Dedifferentiated amniotic fluid mesenchymal stem cell (primary cell): ENCODE results near the gene HNRNPCL1.
"Not testable (repeated sequence)": the region's sequence is repeated elsewhere in the genome, so short reads cannot be mapped to it uniquely, and the experiment has no call there.

ENCODE experiments used
- DNase-seq: peaks from one replicate; pipeline ENCODE4 v3.0.0-alpha.2; 2016; ENCODE audit errors: extremely low spot score

Gene HNRNPCL1

DNA sequence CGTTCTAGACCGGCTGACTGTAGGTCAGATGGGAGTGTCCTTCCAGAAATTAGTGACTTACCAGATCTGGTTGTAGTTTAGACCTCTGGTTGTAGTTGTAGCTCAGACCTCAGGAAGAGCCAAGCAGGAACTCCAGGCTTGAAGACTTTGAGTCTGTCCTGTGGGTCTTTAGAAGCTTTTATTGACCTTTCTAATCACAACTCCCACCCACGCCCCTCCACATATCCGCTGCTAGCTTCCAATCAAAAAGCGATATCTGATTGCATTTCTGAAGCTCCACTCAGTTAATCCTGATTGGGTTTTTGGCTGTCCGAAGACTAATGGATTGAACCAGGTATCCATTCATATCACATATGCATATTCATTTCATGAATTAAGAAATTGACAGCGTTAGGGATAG lies at the start of gene HNRNPCL1:
TSS of gene HNRNPCL1 (minus strand) at position 101 of the 400 bp plus-strand sequence. CDS start 431 bp downstream, outside the sequence.
- DNase-seq, result not testable (repeated sequence)

DNA sequence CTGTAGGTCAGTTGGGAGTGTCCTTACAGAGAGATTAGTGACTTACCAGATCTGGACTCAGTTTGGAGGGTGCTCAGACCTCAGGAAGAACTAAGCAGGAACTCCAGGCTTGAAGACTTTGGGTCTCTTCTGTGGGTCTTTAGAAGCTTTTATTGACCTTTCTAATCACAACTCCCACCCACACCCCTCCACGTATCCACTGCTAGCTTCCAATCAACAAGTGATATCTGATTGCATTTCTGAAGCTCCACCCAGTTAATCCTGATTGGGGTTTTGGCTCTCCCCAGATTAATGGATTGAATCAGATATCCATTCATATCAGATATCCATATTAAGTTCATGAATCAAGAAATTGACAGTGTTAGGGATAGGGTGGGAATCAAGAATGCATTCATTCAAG lies 49.6 kb upstream of the HNRNPCL1 start, which contains the start of gene PRAMEF10:
TSS of gene PRAMEF10 (minus strand) at position 101 of the 400 bp plus-strand sequence. CDS start 2,423 bp downstream, outside the sequence.
- DNase-seq, result not testable (repeated sequence)

DNA sequence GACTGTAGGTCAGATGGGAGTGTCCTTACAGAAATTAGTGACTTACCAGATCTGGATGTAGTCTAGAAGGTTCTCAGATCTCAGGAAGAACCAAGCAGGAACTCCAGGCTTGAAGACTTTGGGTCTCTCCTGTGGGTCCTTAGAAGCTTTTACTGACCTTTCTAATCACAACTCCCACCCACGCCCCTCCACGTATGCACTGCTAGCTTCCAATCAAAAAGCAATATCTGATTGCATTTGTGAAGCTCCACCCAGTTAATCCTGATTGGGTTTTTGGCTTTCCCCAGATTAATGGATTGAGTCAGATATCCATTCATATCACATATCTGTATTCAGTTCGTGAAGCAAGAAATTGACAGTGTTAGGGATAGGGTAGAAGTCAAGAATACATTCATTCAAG lies 37.6 kb upstream of the HNRNPCL1 start, which contains the start of gene PRAMEF4:
TSS of gene PRAMEF4 (minus strand) at position 101 of the 400 bp plus-strand sequence. CDS start 2,807 bp downstream, outside the sequence.
- not testable (repeated sequence) for DNase-seq

DNA sequence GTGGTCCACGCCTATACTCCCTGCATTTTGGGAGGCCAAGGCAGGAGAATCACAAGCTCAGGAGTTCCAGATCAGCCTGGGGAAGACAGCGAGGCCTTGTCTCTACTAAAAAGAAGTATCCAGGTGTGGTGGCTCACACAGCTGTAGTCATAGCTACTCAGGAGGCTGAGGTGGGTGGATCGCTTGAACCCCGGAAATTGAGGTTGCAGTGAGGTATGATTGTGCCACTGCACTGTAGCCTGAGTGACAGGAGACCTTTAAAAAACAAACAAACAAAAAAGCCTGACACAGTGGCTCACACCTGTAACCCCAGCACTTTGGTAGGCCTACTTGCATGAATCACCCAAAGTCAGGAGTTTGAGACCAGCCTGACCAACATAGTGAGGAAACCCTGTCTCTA lies 29.9 kb upstream of the HNRNPCL1 start:
- DNase-seq, result not testable (repeated sequence)

DNA sequence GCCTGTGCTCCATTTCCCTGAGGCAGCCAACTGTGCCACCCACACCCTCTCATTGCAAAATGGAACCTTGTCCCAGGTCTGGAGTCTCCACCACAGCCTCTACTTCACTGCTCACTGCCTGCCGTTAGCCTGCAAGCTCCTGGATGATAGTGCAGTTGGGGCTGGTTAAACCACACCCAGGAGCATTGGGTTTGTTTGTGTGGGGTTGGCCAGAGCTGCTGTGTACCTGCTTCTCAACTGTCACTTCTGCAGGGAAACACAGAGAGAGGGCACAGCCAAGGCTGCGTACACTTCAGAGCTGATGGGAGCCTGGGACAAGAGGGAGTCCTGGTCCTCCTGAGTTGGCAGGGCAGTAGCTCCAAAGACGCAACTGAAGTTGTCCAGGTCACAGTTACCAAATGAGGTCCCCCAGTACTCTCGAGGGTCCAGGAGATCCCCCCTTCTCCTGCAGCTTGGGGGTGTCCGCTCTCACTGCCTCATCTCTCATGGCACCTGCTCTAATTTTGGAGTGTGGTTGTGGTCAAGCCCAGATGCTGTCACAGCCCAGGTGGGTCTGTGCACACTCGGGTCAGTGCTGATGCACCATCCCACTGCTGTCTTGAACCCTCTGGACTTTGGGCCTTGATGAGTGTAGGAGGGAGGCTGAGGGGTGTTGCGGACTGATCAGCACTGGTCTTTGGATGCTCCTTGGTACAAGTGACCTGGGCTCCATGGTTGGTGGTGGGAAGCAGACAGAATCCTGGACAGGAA lies 14.8 kb upstream of the HNRNPCL1 start:
- not testable (repeated sequence) for DNase-seq

DNA sequence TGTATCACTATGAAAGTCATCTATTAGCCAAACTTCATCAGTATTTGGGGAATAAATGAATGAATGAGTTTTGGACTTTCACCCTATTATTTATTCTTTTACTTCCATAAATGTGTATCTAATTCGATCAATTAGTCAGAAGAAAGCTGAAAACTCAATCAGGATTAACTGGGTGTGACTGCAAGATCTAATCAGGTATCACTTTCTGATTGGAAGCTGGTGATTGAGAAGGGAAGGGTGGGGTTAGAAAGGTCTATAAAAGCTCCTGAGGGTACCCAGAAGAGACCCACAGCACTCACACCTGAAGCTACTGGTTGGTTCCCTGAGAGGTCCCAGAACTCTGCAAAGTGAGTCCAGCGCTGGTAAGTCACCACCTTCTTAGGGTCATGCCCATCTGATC lies 8.3 kb upstream of the HNRNPCL1 start, which contains the start of gene PRAMEF2:
TSS of gene PRAMEF2 (plus strand) at position 301 of the 400 bp plus-strand sequence. CDS start 1,924 bp downstream, outside the sequence.
- not testable (repeated sequence) for DNase-seq

DNA sequence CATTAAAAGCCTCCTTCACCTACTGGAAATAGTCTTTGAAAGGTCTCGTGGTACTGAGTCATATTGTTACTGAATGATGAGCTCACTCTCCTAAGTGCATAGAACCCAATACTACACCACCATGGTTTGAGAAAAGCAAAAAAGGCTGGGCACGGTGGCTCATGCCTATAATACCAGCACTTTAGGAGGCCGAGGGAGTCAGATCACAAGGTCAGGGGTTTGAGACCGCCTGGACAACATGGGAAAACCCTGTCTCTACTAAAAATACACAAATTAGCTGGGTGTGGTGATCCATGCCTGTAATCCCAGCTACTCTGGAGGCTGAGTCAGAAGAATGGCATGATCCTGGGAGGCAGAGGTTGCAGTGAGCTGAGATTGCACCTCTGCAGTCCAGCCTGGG lies 3.3 kb upstream of the HNRNPCL1 start:
- DNase-seq, result no peak

DNA sequence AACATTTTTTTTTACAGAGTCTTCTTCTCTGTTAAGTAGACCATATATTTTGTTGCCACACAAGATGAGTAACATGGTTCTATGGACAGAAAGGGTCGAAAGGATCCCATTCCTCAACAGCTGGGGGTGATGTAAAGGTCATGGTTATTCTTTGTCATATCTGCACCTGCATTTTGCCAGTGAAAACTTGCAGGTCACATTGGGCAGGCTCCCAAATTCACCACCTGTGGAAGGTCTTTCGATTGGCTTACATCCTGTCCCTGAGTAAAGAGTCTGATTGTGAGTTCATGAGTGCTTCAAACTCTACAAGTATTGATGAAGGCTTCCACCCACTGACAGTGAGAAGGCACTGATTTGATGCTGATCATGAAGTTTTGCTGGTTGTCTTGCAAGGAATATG lies 15.3 kb downstream of the HNRNPCL1 start:
- DNase-seq, result not testable (repeated sequence)

DNA sequence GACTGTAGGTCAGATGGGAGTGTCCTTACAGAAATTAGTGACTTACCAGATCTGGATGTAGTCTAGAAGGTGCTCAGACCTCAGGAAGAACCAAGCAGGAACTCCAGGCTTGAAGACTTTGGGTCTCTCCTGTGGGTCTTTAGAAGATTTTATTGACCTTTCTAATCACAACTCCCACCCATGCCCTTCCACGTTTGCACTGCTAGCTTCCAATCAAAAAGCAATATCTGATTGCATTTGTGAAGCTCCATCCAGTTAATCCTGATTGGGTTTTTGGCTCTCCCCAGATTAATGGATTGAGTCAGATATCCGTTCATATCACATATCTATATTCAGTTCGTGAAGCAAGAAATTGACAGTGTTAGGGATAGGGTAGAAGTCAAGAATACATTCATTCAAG lies 17.2 kb downstream of the HNRNPCL1 start, which contains the start of gene PRAMEF11:
TSS of gene PRAMEF11 (minus strand) at position 101 of the 400 bp plus-strand sequence. CDS start 2,621 bp downstream, outside the sequence.
- not testable (repeated sequence) for DNase-seq

DNA sequence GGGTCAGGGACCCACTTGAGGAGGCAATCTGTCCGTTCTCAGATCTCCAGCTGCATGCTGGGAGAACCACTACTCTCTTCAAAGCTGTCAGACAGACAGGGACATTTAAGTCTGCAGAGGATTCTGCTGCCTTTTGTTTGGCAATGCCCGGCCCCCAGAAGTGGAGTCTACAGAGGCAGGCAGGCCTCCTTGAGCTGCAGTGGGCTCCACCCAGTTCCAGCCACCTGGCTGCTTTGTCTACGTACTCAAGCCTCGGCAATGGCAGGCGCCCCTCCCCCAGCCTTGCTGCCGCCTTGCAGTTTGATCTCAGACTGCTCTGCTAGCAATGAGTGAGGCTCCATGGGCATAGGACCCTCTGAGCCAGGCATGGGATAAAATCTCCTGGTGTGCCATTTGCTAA lies 29.5 kb downstream of the HNRNPCL1 start:
- not testable (repeated sequence) for DNase-seq

DNA sequence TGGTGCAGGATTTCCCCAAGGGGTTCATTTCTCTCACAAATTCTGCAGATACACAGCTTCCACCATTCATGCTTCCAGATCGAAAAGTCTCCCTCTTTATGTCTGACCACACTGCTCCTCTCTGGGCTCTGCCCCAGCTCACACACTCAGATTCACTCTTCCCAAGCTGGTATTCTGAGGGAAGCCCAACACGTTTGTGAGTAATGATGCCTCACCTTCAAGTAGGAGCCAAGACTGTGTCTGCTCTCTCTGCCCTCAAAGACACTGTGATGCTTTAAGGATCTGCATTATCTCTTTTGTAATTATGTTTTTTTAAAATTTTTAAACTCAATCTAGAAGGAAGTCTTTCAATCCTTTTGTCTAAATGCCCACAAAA lies 37.1 kb downstream of the HNRNPCL1 start:
- no peak for DNase-seq

DNA sequence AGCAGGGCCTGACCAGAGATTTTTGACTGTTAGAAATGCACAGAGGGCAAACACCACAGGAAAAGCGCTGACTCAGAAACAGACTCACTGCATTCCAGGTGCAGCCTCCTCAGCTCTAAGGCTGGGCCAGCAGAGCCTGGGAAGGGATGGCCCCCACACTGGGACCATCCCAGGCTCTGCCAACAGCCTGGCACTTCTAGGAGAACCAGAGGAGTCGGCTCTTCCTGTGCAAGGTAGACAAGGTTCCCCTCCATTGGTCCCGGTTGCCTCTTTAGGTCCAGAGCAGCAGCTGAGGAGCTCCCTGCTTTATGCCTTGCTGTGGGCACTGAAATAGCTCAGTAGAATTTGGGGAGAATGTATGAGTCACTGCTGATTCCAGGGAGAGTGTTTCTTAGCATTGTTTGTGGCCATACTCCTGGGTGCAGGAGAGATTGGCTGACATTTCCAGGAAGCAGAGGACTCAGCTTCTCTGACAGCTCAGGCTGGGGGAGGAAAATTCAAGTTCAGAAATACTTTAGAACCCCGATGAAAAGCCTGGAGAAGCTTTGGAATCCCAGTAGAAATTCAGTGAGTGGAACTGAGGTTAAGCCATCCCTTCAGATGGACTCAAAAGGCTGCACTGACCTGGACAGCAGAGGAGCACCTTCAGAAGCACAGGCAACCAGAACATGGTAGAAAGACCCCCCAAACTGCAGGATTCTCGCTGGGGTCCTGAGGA lies 37.7 kb downstream of the HNRNPCL1 start:
- DNase-seq, result no peak

DNA sequence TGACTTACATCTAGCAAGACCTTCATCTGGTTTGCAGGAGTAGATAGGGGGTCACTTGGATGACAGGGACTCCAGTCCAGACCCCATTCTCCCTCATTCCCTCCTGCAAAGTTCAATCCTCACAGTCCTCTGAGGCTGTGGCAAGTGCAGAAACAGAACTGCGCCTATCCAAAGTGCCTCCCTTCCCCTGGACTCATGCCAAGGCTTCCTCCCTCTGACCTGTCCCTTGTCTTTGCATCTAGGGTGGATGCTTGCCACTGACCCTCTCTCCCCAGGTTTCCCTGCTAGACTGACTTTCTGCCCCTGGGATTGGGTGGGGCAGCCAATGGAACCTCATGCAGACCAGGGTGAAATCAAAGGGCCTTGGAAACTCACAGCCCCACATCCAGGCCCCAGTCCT lies 38.6 kb downstream of the HNRNPCL1 start:
- no peak for DNase-seq

DNA sequence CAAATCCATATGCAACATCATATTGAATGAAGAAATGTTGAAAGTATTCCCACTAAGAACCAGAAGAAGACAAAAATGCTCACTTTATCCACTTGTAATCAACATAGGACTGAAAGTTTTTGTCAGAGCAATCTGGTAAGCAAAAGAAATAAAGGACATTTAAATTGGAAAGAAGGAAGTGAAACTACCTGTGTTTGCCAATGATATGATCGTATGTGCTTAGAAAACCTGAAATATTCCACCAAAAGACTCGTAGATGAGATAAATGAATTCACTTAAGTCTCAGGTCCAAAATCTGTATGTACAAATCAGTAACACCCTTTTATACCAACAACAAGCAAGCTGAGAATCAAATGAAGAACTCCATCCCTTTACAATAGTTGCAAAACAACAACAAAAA lies 48.8 kb downstream of the HNRNPCL1 start:
- DNase-seq, result no peak

DNA sequence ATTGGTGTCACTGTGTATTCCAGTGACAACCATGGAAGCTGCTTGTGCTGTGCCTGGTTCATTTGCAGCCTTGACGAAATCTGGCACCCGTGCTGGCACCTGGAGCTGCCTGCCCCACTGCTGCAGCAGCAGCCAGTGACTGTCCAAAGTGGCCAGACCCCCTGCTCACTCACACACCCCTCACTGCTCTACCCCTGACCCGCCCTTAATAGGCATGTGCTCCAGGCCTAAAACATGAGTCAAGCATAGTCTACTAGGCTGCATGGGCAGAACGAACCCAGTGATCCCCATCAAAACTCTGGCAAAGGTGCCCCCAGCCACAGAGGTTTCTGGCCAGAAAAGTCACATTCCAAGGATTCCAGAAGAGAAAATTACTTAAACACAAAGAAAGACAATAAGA lies 49.6 kb downstream of the HNRNPCL1 start:
- no peak for DNase-seq
